ENCODE results near the gene MIDN. TPM values are rescaled to one million over a fixed set of nuclear protein-coding genes. Genes with fewer than 3 reads are reported as not detected.

MIDN gene
- total and polyA plus RNA-seq, 4 donors = 39.7 to 185 (median 58.7) TPM

GRCh38 chr19:1271528-1272422, 23.4 kb downstream of the MIDN start:
- Histone ChIP-seq H3K9ac (ENCODE audit: insufficient read depth in 1 of 2, low read length in 2 of 2) (no peak overlapping the region), H3K36me3 (ENCODE audit: control insufficient read depth in 4 of 4, insufficient read depth in 4 of 4, low read length in 4 of 4) (peaks cover 13 to 48% (median 39%) of the 10 kb centered on the region in 4 donors), H3K4me3 (no peak overlapping the region), H3K27ac (ENCODE audit: low read depth in 1 of 2, low read length in 1 of 2) (peak overlapping the region in 1 of 2 donors; percentile 8), H3K27me3 (ENCODE audit: control insufficient read depth in 3 of 3, insufficient read depth in 3 of 3, low read length in 2 of 3) (no peaks in the 10 kb centered on the region), H3K4me1 (ENCODE audit: control insufficient read depth in 5 of 5, insufficient read depth in 5 of 5, low read length in 5 of 5) (peaks cover 19 to 60% (median 40%) of the 10 kb centered on the region in 5 donors), H3K9me3 (ENCODE audit: control insufficient read depth in 4 of 4, insufficient read depth in 3 of 4, low read length in 3 of 4) (no peaks in the 10 kb centered on the region)
- no peak for ATAC-seq (ENCODE audit: insufficient read depth, low FRiP score)
- DNase-seq = no peak
- TF ChIP-seq CTCF (IDR thresholded peaks at IDR 0.05; ENCODE audit: control extremely low read depth, extremely low read depth) = no peak
- WGBS, 2 donors = 66 to 77% methylated on average over 35 to 37 of the region's 37 CpGs

GRCh38 chr19:1272423-1273262, 24.3 kb downstream of the MIDN start:
- Histone ChIP-seq H3K4me3 (no peak overlapping the region), H3K27ac (ENCODE audit: low read depth in 1 of 2, low read length in 1 of 2) (peak overlapping the region in 1 of 2 donors; percentile 17), H3K4me1 (ENCODE audit: control insufficient read depth in 5 of 5, insufficient read depth in 5 of 5, low read length in 5 of 5) (peaks cover 15 to 52% (median 34%) of the 10 kb centered on the region in 5 donors), H3K9me3 (ENCODE audit: control insufficient read depth in 4 of 4, insufficient read depth in 3 of 4, low read length in 3 of 4) (no peaks in the 10 kb centered on the region), H3K27me3 (ENCODE audit: control insufficient read depth in 3 of 3, insufficient read depth in 3 of 3, low read length in 2 of 3) (no peaks in the 10 kb centered on the region), H3K36me3 (ENCODE audit: control insufficient read depth in 4 of 4, insufficient read depth in 4 of 4, low read length in 4 of 4) (peaks cover 13 to 48% (median 39%) of the 10 kb centered on the region in 4 donors), H3K9ac (ENCODE audit: insufficient read depth in 1 of 2, low read length in 2 of 2) (no peak overlapping the region)
- DNase-seq (no peak), ATAC-seq (ENCODE audit: insufficient read depth, low FRiP score) (no peak)
- 64% methylated on average over 33 of the region's 33 CpGs for WGBS, 2 donors
- TF ChIP-seq CTCF (IDR thresholded peaks at IDR 0.05; ENCODE audit: control extremely low read depth, extremely low read depth) = no peak

- Histone ChIP-seq H3K27me3 (ENCODE audit: control insufficient read depth in 3 of 3, insufficient read depth in 3 of 3, low read length in 2 of 3) (no peaks in the 10 kb centered on the region), H3K4me3 (no peak overlapping the region), H3K27ac (ENCODE audit: low read depth in 1 of 2, low read length in 1 of 2) (peak overlapping the region in 1 of 2 donors; percentile 17), H3K9ac (ENCODE audit: insufficient read depth in 1 of 2, low read length in 2 of 2) (no peak overlapping the region), H3K4me1 (ENCODE audit: control insufficient read depth in 5 of 5, insufficient read depth in 5 of 5, low read length in 5 of 5) (peaks cover 14 to 44% (median 32%) of the 10 kb centered on the region in 5 donors), H3K9me3 (ENCODE audit: control insufficient read depth in 4 of 4, insufficient read depth in 3 of 4, low read length in 3 of 4) (no peaks in the 10 kb centered on the region), H3K36me3 (ENCODE audit: control insufficient read depth in 4 of 4, insufficient read depth in 4 of 4, low read length in 4 of 4) (peaks cover 13 to 48% (median 39%) of the 10 kb centered on the region in 4 donors)
- TF ChIP-seq CTCF (IDR thresholded peaks at IDR 0.05; ENCODE audit: control extremely low read depth, extremely low read depth) = no peak
- 65 to 78% methylated on average over 25 of the region's 25 CpGs for WGBS, 2 donors
- ATAC-seq (ENCODE audit: insufficient read depth, low FRiP score) = no peak
- DNase-seq = no peak
These were observed 25.1 kb downstream of the MIDN start for GRCh38 chr19:1273263-1274041.
